Mesenteric fat pad (tissue), 1 donor: ENCODE data around the gene TMEM258. TPM values are rescaled to one million over a fixed set of nuclear protein-coding genes. Genes with fewer than 3 reads are reported as not detected.

ENCODE experiments used
- DNase-seq: peaks from one replicate; pipeline ENCODE4 v3.0.0-alpha.2; 2020; ENCODE audit warnings: low spot score
- total RNA-seq: library from RNA; stranded (reverse); fragmentation: NEBNext Ultra II Directional; extraction: Animal tissue kit (Norgen Biotek cat#: 25700); gene quantifications from one replicate; pipeline ENCODE4 v1.2.1, GENCODE V29; 2021
- donor health status: DM: yes; HTN: yes; CAD: no.

Gene TMEM258
- total RNA-seq, 1 donor from 2014 or later: 80.8 TPM

DNA sequence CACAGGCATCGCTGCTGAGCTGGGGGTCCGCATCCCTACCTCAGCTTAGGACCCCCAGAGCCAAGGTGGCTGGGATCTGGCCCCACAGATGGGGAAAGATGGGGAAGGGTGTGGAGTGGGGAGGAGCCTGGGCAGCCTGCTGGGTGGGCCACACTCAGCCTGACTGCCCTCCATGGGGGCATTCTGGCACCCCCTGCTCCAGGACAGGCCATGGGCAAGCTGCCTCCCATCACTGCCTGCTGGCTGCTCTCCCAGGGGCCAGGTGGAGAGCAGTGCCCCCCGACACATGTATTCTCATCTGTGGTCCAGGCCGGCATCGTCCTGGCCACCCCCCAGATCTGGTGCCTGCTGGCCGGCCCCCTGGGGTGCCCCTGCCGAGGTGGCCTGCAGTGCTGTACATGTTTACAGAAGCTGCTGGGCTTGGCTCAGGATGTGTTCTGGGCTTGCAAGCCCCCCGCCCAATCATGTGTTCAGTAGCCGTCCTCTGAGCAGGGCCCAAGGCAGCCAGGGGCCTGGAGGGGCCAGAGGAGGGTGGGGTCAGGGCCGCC, 47.7 kb downstream of the TMEM258 start:
- no peak for DNase-seq

- DNase-seq: no peak
These were observed 48.2 kb downstream of the TMEM258 start for GRCh38 chr11:61744181-61744580.

- DNase-seq: no peak
These were observed 48.8 kb downstream of the TMEM258 start for GRCh38 chr11:61743486-61744095.

DNA sequence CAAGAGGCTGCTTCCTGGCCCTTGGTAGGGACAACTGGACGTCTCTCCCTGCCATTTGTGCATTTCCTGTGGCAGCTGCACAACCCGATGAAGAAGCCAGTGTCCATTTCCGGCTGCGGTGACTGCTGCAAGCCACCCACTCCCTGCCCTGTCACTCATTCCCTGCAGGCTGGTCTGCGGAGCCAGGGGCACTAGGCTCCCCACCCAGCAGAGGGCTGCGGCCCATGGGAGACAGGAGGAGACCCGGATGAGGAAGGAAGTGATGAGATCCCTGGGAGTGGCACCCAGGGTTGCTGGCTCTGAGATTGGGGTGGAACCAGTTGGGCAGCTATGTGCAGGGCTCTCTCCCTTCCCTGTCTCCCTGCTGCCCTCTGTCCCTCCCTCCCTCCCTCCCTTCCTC, 50.0 kb downstream of the TMEM258 start:
- no peak for DNase-seq

DNA sequence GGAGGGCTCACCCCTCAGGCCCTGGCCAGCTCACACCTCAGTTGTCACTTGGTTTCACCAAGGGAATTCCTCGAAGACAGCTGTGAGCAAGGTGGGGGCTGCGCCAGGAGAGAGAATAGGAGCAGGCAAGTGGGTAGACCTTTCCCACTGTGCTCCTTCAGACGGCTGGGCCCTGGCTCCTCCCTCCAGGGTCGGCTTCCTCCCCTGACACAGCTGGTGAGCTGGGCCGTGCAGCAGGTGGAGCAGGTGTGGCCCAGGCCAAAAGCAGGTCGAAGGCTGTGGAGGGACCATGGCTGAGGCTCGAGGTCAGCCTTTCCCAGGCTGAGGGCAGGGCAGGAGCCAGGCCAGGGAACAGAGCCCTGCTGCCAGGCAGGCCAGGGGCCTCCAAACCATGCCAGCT, 52.4 kb downstream of the TMEM258 start:
- DNase-seq: no peak

DNA sequence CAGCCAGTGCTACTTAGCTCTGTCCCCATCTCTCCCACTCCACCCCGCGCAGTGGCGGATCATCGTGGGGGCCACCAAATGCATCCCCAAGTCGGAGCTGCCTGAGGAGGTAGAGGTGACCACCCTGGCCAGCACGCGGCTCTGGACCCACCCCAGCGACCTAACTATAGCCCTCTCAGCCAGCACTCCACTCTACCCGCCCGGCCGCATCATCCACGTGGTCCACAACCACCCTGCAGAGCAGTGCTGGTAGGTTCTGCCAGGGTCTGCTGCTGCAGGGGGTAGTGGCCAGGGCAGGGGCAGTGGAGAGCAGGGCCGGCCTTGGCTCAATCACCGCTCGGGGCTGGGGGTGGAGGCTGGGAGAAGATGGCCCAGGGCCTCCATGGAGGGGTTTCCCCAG, 53.0 kb downstream of the TMEM258 start:
- no peak for DNase-seq

Other genes with a start within 250 kb of the TMEM258 start
- gene SYT7, start 211.5 kb downstream of the TMEM258 start, total RNA-seq: 2.4 TPM
- gene DAGLA, start 112.2 kb downstream of the TMEM258 start, total RNA-seq: 3.3 TPM
- gene MYRF, start 40.0 kb downstream of the TMEM258 start, total RNA-seq: 0.42 TPM
- gene FEN1, start 312 bp upstream of the TMEM258 start, total RNA-seq: 8.0 TPM
- 36.3 TPM for gene FADS1, start 24.4 kb upstream of the TMEM258 start, total RNA-seq
- 28.1 TPM for gene FADS2, start 35.7 kb upstream of the TMEM258 start, total RNA-seq
- gene FADS3, start 98.9 kb upstream of the TMEM258 start, total RNA-seq: 387 TPM
- gene RAB3IL1, start 125.0 kb upstream of the TMEM258 start, total RNA-seq: 36.5 TPM
- 13.2 TPM for gene BEST1, start 157.8 kb upstream of the TMEM258 start, total RNA-seq
- 7,690 TPM for gene FTH1, start 175.0 kb upstream of the TMEM258 start, total RNA-seq